Stimulated activated memory B cell treated with anti-CD40 and anti-IgM and Interleukin-4, amounts not matched to agents 10 μg/mL and 1 μg/mL and 100 μg/mL, for 72 hours (primary cell): ENCODE measurements around the gene GZF1.

Experiments used
- ATAC-seq: fragments of 150-1000 bp; cut with Tn5 transposase; 2 replicates; pipeline ENCODE4 v1.10.0; 2021
- H3K27ac Mint-ChIP-seq: one replicate; pipeline ENCODE4 v1.8.0; 2022; ENCODE audit warnings: mild to moderate bottlenecking, mixed read lengths
- H3K27me3 Mint-ChIP-seq: one replicate; pipeline ENCODE4 v1.8.0; 2022; ENCODE audit warnings: mixed read lengths
- H3K36me3 Mint-ChIP-seq: one replicate; pipeline ENCODE4 v1.8.0; 2022; ENCODE audit warnings: mixed read lengths
- H3K4me1 Mint-ChIP-seq: one replicate; pipeline ENCODE4 v1.8.0; 2022; ENCODE audit warnings: mixed read lengths
- H3K4me3 Mint-ChIP-seq: one replicate; pipeline ENCODE4 v1.8.0; 2022; ENCODE audit warnings: mild to moderate bottlenecking, moderate library complexity, mixed read lengths
- H3K9me3 Mint-ChIP-seq: one replicate; pipeline ENCODE4 v1.8.0; 2022; ENCODE audit warnings: mixed read lengths

GZF1 gene

DNA sequence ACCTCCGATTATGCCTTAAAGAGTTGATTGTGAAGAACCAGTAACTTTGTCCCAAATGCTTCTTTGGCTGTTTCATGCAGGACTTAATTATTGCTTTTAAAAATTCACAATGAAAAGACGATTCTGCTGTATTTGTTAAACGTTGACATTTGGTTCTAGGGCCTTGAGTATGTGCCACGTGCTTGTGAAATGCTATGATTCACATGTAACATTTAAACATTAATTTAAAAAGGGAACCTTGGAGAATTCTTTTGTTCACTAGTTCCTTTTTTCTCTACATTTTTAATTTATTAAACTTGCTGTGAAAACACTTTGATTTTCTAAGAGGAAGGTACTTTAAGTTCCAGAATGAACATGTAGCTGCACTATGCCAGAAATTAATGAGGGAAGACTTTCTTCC, 9.5 kb downstream of the GZF1 start:
- Mint-ChIP-seq H3K36me3 (peaks cover 45% of the 10 kb centered on the region), H3K27me3 (no peaks in the 10 kb centered on the region), H3K4me3 (no peak overlapping the region), H3K9me3 (no peaks in the 10 kb centered on the region), H3K4me1 (peaks cover 6% of the 10 kb centered on the region), H3K27ac (no peak overlapping the region)
- ATAC-seq = no peak

- peaks cover 46% of the 10 kb centered on the region for H3K36me3 Mint-ChIP-seq
- no peaks in the 10 kb centered on the region for H3K9me3 Mint-ChIP-seq
- no peak for ATAC-seq
- H3K27me3 Mint-ChIP-seq = no peaks in the 10 kb centered on the region
- no peaks in the 10 kb centered on the region for H3K4me1 Mint-ChIP-seq
- no peak overlapping the region for H3K4me3 Mint-ChIP-seq
- H3K27ac Mint-ChIP-seq = no peak overlapping the region
Measured at GRCh38 chr20:23374441-23374840, 12.5 kb downstream of the GZF1 start.

- H3K27ac Mint-ChIP-seq = no peak overlapping the region
- peaks cover 40% of the 10 kb centered on the region for H3K36me3 Mint-ChIP-seq
Measured at GRCh38 chr20:23375827-23376226, 13.8 kb downstream of the GZF1 start.

GRCh38 chr20:23379772-23380171, 17.8 kb downstream of the GZF1 start:
- peaks cover 3% of the 10 kb centered on the region for H3K9me3 Mint-ChIP-seq
- H3K36me3 Mint-ChIP-seq = peaks cover 64% of the 10 kb centered on the region
- no peaks in the 10 kb centered on the region for H3K27me3 Mint-ChIP-seq
- no peak overlapping the region for H3K27ac Mint-ChIP-seq
- H3K4me3 Mint-ChIP-seq = no peak overlapping the region
- no peak for ATAC-seq
- no peaks in the 10 kb centered on the region for H3K4me1 Mint-ChIP-seq

More at GRCh38 chr20:23375827-23376226, 13.8 kb downstream of the GZF1 start:
- no peak overlapping the region for H3K4me3 Mint-ChIP-seq
- no peaks in the 10 kb centered on the region for H3K9me3 Mint-ChIP-seq
- no peak for ATAC-seq
- H3K4me1 Mint-ChIP-seq = no peaks in the 10 kb centered on the region
- H3K27me3 Mint-ChIP-seq = no peaks in the 10 kb centered on the region

DNA sequence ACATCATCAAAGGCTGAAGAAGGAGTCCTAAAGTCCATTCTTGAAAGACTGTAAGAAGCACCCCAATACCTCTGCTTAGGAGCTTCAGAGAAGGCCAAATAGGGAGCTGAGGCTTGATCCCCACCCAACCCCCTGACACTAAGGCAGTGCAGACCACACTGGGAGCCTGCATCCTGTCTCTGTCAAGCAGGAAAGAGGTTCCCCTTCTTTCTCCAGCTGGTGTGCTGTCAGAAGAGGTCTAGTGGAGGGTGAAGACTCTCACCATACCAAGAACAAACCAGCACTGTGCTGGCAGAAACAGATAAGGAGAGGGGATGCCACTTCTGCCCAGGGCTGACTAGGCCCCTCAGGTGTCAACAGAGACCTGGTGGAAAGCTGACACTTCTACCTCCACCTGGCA, 19.9 kb downstream of the GZF1 start:
- no peak overlapping the region for H3K27ac Mint-ChIP-seq
- peaks cover 3% of the 10 kb centered on the region for H3K9me3 Mint-ChIP-seq
- H3K36me3 Mint-ChIP-seq = peaks cover 66% of the 10 kb centered on the region
- H3K4me3 Mint-ChIP-seq = no peak overlapping the region
- no peaks in the 10 kb centered on the region for H3K27me3 Mint-ChIP-seq
- no peak for ATAC-seq
- H3K4me1 Mint-ChIP-seq = no peaks in the 10 kb centered on the region

DNA sequence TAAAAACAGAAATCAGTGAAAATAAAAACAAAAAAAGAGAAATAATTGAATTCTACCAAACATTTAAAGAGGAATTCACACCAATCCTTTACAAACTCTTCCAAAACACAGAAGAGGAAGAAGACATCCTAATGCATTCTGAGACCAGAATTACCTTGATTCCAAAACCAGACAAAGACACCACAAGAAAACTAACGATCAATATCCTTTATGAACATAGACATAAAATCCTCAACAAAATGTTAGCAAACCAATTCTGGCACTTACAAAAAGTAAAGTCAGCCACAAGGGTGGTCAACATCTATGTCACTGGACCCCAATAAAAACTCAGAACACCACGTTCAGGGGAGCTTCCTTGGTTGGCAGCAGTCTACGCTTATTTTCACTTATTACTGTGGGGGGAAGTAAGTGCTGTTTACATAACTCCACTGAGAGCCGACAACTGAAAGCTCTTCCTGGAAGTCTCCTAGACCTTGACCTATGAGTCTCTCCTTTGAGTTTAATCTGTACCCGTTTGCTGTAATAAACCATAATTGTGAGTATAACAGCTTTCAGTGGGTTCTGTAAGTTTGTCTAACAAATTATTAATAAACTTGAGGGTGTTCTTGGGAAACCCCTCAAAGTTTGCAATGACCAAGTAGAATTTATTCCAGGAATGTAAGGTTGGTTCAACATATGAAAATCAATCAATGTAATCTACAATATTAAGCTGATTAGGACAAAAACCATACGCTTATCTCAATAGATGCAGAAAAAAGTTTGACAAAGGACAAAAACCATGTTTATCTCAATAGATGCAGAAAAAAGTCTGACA, 24.5 kb downstream of the GZF1 start:
- ATAC-seq = no peak
- peaks cover 3% of the 10 kb centered on the region for H3K9me3 Mint-ChIP-seq
- H3K27me3 Mint-ChIP-seq = no peaks in the 10 kb centered on the region
- peaks cover 84% of the 10 kb centered on the region for H3K36me3 Mint-ChIP-seq
- H3K4me1 Mint-ChIP-seq = no peaks in the 10 kb centered on the region
- no peak overlapping the region for H3K27ac Mint-ChIP-seq
- no peak overlapping the region for H3K4me3 Mint-ChIP-seq

GRCh38 chr20:23387118-23387443, 25.1 kb downstream of the GZF1 start:
- peaks cover 3% of the 10 kb centered on the region for H3K9me3 Mint-ChIP-seq
- peaks cover 5% of the 10 kb centered on the region for H3K4me1 Mint-ChIP-seq
- H3K27ac Mint-ChIP-seq = no peak overlapping the region
- H3K4me3 Mint-ChIP-seq = no peak overlapping the region
- H3K27me3 Mint-ChIP-seq = no peaks in the 10 kb centered on the region
- peaks cover 82% of the 10 kb centered on the region for H3K36me3 Mint-ChIP-seq
- no peak for ATAC-seq

GRCh38 chr20:23390091-23390774, 28.3 kb downstream of the GZF1 start:
- H3K27me3 Mint-ChIP-seq = no peaks in the 10 kb centered on the region
- ATAC-seq = no peak
- H3K4me3 Mint-ChIP-seq = no peak overlapping the region
- H3K9me3 Mint-ChIP-seq = no peaks in the 10 kb centered on the region
- peaks cover 76% of the 10 kb centered on the region for H3K36me3 Mint-ChIP-seq
- no peak overlapping the region for H3K27ac Mint-ChIP-seq
- peaks cover 5% of the 10 kb centered on the region for H3K4me1 Mint-ChIP-seq

GRCh38 chr20:23391707-23392310, 29.8 kb downstream of the GZF1 start:
- H3K4me1 Mint-ChIP-seq = peaks cover 5% of the 10 kb centered on the region
- no peaks in the 10 kb centered on the region for H3K27me3 Mint-ChIP-seq
- no peak overlapping the region for H3K27ac Mint-ChIP-seq
- no peaks in the 10 kb centered on the region for H3K9me3 Mint-ChIP-seq
- no peak for ATAC-seq
- H3K4me3 Mint-ChIP-seq = no peak overlapping the region
- H3K36me3 Mint-ChIP-seq = peaks cover 62% of the 10 kb centered on the region

DNA sequence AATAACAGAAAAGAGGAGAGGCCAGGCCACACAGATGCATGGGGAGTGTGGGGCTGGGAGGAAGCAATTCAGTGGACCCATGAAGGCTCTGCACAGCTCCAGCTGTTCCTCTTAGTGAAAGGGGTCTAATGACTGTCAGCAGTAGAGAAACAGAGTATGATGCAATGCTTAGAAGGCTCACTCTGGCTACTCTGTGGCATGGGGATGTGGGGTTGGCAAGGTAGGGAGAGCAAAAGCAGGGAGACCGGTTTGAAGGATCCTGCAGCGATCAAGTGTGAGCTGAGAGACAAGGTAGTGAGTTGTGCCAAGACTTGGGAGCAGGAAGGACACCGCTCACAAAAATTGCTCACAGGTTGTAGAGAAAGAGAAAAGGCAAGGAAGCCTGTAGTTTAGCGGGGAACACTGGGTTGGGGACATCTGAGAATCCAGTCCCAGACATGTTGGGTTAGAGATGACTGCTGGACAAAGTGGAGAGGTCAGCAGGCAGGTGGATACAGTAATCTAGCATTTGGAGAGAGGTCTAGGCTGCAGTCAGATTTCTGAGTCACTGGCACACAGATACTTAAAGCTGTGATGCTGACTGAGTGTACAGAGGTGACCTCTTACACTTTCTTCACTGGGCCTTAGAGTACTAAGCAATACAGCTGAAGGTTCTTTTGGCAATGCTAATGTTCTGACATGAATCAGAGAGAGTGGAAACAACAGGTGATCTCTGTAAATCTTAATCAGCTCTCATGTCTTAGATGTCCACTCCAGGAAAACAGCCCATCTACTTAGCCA, 32.2 kb downstream of the GZF1 start:
- H3K27ac Mint-ChIP-seq = no peak overlapping the region
- H3K27me3 Mint-ChIP-seq = no peaks in the 10 kb centered on the region
- no peak overlapping the region for H3K4me3 Mint-ChIP-seq
- no peaks in the 10 kb centered on the region for H3K9me3 Mint-ChIP-seq
- no peak for ATAC-seq
- H3K4me1 Mint-ChIP-seq = peaks cover 5% of the 10 kb centered on the region
- peaks cover 48% of the 10 kb centered on the region for H3K36me3 Mint-ChIP-seq

DNA sequence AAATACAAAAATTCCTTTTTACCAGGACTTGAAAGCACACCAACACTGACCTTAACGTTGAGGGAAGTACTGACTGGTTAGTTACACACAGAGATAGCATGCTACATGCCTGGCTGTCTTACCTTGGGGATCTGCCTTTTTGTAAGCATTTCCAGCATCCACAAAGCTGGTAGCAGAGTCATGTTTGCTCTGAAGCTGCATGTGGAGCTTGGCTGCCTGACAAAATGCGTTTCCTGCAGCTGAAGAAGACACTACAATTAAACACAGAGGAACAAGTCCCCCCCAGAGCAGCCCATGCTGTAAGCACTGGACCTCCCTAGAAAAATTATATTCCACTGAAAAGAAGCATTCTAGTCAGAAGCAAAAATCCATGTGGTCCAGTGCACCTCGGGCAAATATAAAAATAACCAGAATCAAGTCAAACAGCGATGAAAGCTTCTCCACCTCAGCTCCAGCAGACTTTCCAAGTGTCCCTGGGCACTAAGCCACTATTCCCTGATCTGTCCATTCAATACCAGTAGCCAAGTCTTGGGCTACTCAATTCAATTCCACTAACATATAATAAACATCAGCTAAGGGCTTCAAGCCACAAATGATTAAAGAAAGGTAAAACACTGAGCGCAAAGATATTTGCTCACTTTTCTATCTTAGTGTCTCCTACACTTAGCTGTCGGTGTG, 35.1 kb downstream of the GZF1 start:
- no peaks in the 10 kb centered on the region for H3K27me3 Mint-ChIP-seq
- H3K9me3 Mint-ChIP-seq = no peaks in the 10 kb centered on the region
- peaks cover 8% of the 10 kb centered on the region for H3K4me1 Mint-ChIP-seq
- no peak overlapping the region for H3K27ac Mint-ChIP-seq
- peaks cover 32% of the 10 kb centered on the region for H3K36me3 Mint-ChIP-seq
- no peak for ATAC-seq
- no peak overlapping the region for H3K4me3 Mint-ChIP-seq

DNA sequence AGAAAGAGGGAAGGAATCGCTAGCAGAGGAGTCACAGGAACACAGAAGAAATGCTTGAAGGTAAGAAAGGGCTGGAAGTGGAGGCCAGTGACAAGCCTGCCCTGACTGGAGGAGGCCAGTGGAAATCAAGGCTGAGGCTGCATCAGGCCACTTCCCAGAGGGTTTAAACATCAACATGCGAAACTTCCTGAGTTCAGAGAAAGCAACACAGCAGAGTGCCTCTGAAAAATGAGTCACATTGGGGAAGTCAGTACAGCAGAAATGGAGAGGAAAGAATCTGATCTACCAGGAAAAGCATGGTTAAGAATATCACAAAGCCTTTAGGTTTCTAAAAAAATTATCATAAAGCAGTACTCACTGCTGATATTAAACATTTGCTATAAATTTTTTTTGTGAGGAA, 36.0 kb downstream of the GZF1 start:
- Mint-ChIP-seq H3K27me3 (no peaks in the 10 kb centered on the region), H3K4me3 (no peak overlapping the region), H3K27ac (peak overlapping the region; percentile 7), H3K9me3 (no peaks in the 10 kb centered on the region), H3K4me1 (peaks cover 8% of the 10 kb centered on the region), H3K36me3 (peaks cover 30% of the 10 kb centered on the region)
- ATAC-seq = no peak

GRCh38 chr20:23399568-23400241, 37.7 kb downstream of the GZF1 start:
- Mint-ChIP-seq H3K4me1 (peaks cover 8% of the 10 kb centered on the region), H3K4me3 (no peak overlapping the region), H3K9me3 (no peaks in the 10 kb centered on the region), H3K27me3 (no peaks in the 10 kb centered on the region), H3K27ac (peak overlapping the region; percentile 25), H3K36me3 (peaks cover 13% of the 10 kb centered on the region)
- ATAC-seq = peak; percentile 68

- Mint-ChIP-seq H3K27ac (no peak overlapping the region), H3K4me3 (no peak overlapping the region)
Measured at GRCh38 chr20:23401051-23401450, 39.1 kb downstream of the GZF1 start.

More at GRCh38 chr20:23401051-23401450, 39.1 kb downstream of the GZF1 start:
- H3K9me3 Mint-ChIP-seq = no peaks in the 10 kb centered on the region
- H3K4me1 Mint-ChIP-seq = peaks cover 8% of the 10 kb centered on the region
- no peaks in the 10 kb centered on the region for H3K27me3 Mint-ChIP-seq
- peaks cover 7% of the 10 kb centered on the region for H3K36me3 Mint-ChIP-seq
- ATAC-seq = no peak
